Small intestine (tissue), 7 donors: ENCODE measurements around the gene ENAH. TPM values are rescaled to one million over a fixed set of nuclear protein-coding genes. Genes with fewer than 3 reads are reported as not detected.

ENCODE experiments used
- DNase-seq, 2 donors: peaks; one replicate each; pipeline versions ENCODE4 v3.0.0 to v3.0.0-alpha.2; 2013
- FAIRE-seq: peaks from 2 replicates; lab custom pipeline; 2012; peaks lifted over from hg19 to GRCh38; lab: Jason Lieb, UNC
- H3K27ac ChIP-seq, 3 donors: one replicate each; pipeline ENCODE4 v1.5.1; 2013; ENCODE audit warnings: low read length in 2 of 3, mild to moderate bottlenecking in 2 of 3, control low read depth in 1 of 3, inconsistent platforms in 1 of 3, low read depth in 1 of 3, moderate library complexity in 1 of 3
- H3K27me3 ChIP-seq, 3 donors: one replicate each; pipeline ENCODE4 v1.6.1; 2013; ENCODE audit warnings: low read length in 3 of 3, inconsistent platforms in 1 of 3; ENCODE audit not compliant: control insufficient read depth in 3 of 3, insufficient read depth in 3 of 3
- H3K36me3 ChIP-seq, 3 donors: one replicate each; pipeline ENCODE4 v1.6.1; 2013; ENCODE audit warnings: low read length in 3 of 3, inconsistent platforms in 1 of 3, low read depth in 1 of 3, mild to moderate bottlenecking in 1 of 3, moderate library complexity in 1 of 3; ENCODE audit not compliant: control insufficient read depth in 3 of 3, insufficient read depth in 2 of 3
- H3K4me1 ChIP-seq, 3 donors: one replicate each; pipeline ENCODE4 v1.6.1; 2013; ENCODE audit warnings: low read length in 2 of 3, inconsistent platforms in 1 of 3, low read depth in 1 of 3, mild to moderate bottlenecking in 1 of 3, moderate library complexity in 1 of 3; ENCODE audit not compliant: control insufficient read depth in 3 of 3, insufficient read depth in 2 of 3
- H3K4me3 ChIP-seq, 3 donors: one replicate each; pipeline ENCODE4 v1.5.1; 2013; ENCODE audit warnings: low read length in 3 of 3, control low read depth in 1 of 3, inconsistent platforms in 1 of 3, low read depth in 1 of 3, mild to moderate bottlenecking in 1 of 3, moderate library complexity in 1 of 3
- H3K9me3 ChIP-seq, 2 donors: one replicate each; pipeline ENCODE4 v1.6.1; 2013; ENCODE audit warnings: low read depth in 1 of 2, low read length in 1 of 2; ENCODE audit not compliant: control insufficient read depth in 2 of 2, insufficient read depth in 1 of 2
- WGBS, 3 donors: extraction: QIAGEN DNeasy Blood & Tissue Kit; methylation state at CpG; one replicate each; pipeline ENCODE4 v1.1.7; 2013; 5-methylcytosine and 5-hydroxymethylcytosine counted together
- polyA plus RNA-seq, 4 donors: library from polyadenylated mRNA; stranded (reverse) in 3 of 4; unstranded in 1 of 4; fragments of 200-250 nt in 3 of 4; fragments of 120-200 nt in 1 of 4; gene quantifications; one replicate each; pipeline versions ENCODE4 v1.2.1 to v1.2.3, GENCODE V29; 2013
- donor health status: healthy with polysubstance abuse.
- donor health status: control.
- donor health status: control.
- donor health status: Bipolar disorder and iron deficiency.
- donor health status: healthy.

ENAH gene
- polyA plus RNA-seq, 4 donors, result 4.5 to 26.0 (median 13.9) TPM

DNA sequence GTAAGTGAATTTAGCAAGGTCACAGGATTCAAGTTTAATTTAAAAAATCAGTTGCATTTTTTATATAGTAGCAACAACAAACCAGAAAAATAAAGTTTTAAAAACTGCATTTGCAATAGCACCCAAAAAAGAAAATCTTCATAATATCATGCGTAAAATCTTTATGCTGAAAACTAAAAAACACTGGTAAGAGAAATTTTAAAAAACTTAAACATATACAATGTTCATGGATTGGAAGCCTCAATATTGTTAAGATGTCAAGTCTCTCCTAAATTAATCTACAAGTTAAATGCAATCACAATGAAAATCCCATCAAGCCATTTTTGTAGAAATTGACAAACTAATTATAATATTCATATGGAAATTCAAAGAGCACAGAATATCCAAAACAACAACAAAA, 65.6 kb downstream of the ENAH start:
- FAIRE-seq, result no peak

DNA sequence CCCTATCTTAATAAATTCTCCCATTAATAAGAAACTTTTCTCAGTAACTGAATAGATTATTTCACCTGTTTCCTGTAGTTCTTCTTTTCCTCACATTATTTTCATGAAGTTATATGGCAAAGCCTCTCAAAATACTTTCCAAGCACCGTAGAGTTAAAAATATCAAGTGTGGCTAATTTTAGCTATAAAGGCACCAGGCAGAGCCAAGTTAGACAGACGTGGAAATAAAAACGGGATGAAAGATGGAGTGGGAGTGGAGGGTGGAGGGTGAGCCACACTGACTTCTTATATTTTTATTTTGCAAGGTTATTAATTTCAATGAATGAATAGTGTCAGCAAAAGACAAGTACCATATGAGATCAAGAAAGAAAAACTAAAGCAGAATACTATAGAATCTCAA, 71.7 kb downstream of the ENAH start:
- Histone ChIP-seq H3K4me1 (no peaks in the 10 kb centered on the region), H3K36me3 (peaks cover 0 to 3% (median 0%) of the 10 kb centered on the region in 3 donors), H3K27me3 (no peaks in the 10 kb centered on the region), H3K9me3 (no peaks in the 10 kb centered on the region), H3K27ac (no peak overlapping the region), H3K4me3 (no peak overlapping the region)
- DNase-seq (no peak), FAIRE-seq (no peak)
- 34 to 55% (median 46%) methylated on average over 3 of the region's 3 CpGs for WGBS, 3 donors

More for the DNA sequence above, 65.6 kb downstream of the ENAH start:
- 98 to 100% (median 99%) methylated on average over 1 of the region's 1 CpG for WGBS, 3 donors
- no peak for DNase-seq
- Histone ChIP-seq H3K27ac (no peak overlapping the region), H3K4me3 (no peak overlapping the region), H3K27me3 (no peaks in the 10 kb centered on the region), H3K4me1 (no peaks in the 10 kb centered on the region), H3K36me3 (peaks cover 0 to 5% (median 0%) of the 10 kb centered on the region in 3 donors), H3K9me3 (no peaks in the 10 kb centered on the region)

- FAIRE-seq (no peak), DNase-seq (no peak)
- Histone ChIP-seq H3K27me3 (no peaks in the 10 kb centered on the region), H3K27ac (no peak overlapping the region), H3K4me1 (no peaks in the 10 kb centered on the region), H3K9me3 (no peaks in the 10 kb centered on the region), H3K36me3 (no peaks in the 10 kb centered on the region), H3K4me3 (no peak overlapping the region)
- 72 to 82% (median 79%) methylated on average over 17 of the region's 17 CpGs for WGBS, 3 donors
Observed at GRCh38 chr1:225580238-225581099, 72.5 kb downstream of the ENAH start.

GRCh38 chr1:225578251-225578977, 74.5 kb downstream of the ENAH start:
- no peaks in the 10 kb centered on the region for H3K4me1 ChIP-seq
- H3K4me3 ChIP-seq, result no peak overlapping the region
- no peaks in the 10 kb centered on the region for H3K36me3 ChIP-seq
- H3K27me3 ChIP-seq, result no peaks in the 10 kb centered on the region
- no peaks in the 10 kb centered on the region for H3K9me3 ChIP-seq
- FAIRE-seq (no peak), DNase-seq (no peak)
- H3K27ac ChIP-seq, result no peak overlapping the region
- WGBS, 3 donors, result 65 to 68% (median 66%) methylated on average over 3 of the region's 3 CpGs

DNA sequence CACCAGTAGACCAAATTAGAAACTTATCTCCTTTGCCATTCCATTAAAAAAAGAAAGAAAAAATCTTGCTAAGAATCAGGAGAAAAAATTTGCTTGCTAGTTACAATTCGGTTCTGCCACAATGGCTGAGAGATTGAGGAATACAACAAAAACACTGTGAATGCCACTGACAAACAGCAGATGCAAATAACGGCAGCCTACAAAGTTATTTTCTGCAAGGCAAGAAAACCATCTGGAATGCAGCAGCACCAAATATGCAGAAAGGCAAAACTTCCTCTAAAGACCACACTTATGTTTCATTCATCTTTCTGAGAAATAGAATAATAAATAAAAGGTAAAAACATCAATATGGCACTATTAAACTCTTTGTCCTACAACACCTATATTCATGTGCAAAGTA, 75.7 kb downstream of the ENAH start:
- Histone ChIP-seq H3K27me3 (no peaks in the 10 kb centered on the region), H3K9me3 (no peaks in the 10 kb centered on the region), H3K27ac (no peak overlapping the region), H3K4me1 (no peaks in the 10 kb centered on the region), H3K4me3 (no peak overlapping the region), H3K36me3 (no peaks in the 10 kb centered on the region)
- DNase-seq, result no peak
- WGBS, 3 donors, result 64 to 82% (median 74%) methylated on average over 2 of the region's 2 CpGs
- no peak for FAIRE-seq

DNA sequence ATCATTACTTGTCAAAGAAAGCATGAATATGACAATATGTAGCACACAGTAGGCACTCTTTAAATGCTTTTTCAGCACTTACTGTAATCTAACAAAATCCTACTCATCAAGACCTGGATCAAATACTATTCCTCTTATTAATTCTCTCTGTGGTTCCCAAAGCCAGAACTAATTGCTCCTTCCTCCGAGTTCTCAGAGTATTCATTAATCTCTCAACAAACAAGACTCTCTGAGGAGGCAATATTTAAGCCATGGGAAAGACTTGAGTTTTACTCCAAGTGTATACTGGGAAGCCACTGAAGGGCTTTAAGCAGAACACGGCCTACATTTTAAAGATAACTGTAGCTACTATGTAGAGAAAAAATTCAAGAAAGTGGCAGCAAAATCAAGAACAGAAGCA, 79.7 kb downstream of the ENAH start:
- H3K4me3 ChIP-seq, result no peak overlapping the region
- H3K4me1 ChIP-seq, result no peaks in the 10 kb centered on the region
- H3K36me3 ChIP-seq, result peaks cover 0 to 4% (median 0%) of the 10 kb centered on the region in 3 donors
- H3K27me3 ChIP-seq, result no peaks in the 10 kb centered on the region
- H3K27ac ChIP-seq, result no peak overlapping the region
- no peaks in the 10 kb centered on the region for H3K9me3 ChIP-seq
- no peak for DNase-seq
- FAIRE-seq, result no peak
- WGBS, 3 donors, result 47 to 60% (median 56%) methylated on average over 2 of the region's 2 CpGs

GRCh38 chr1:225572422-225572821, 80.5 kb downstream of the ENAH start:
- Histone ChIP-seq H3K4me1 (no peaks in the 10 kb centered on the region), H3K9me3 (no peaks in the 10 kb centered on the region), H3K27ac (no peak overlapping the region), H3K36me3 (peaks cover 0 to 4% (median 0%) of the 10 kb centered on the region in 3 donors), H3K27me3 (no peaks in the 10 kb centered on the region), H3K4me3 (no peak overlapping the region)
- 89 to 93% (median 93%) methylated on average over 3 of the region's 3 CpGs for WGBS, 3 donors
- FAIRE-seq (no peak), DNase-seq (no peak)

DNA sequence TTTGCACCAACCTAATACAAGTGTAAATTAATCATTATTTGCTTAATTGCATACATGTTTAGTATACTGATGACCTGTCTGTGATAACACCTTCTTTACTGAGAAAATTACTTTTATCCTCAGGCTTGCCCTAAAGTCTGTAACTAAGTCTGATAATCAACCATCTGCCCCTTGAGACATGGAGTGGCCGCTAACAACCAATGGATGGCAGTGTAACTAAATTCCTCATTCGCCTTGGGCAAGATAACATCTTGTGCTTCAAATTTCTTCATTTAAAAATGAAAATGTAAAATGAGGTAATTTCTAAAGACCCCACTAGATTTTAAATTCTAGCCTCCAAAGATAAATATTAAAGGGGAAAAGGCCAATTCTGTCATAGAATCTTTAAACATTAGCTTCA, 85.1 kb downstream of the ENAH start:
- H3K9me3 ChIP-seq, result no peaks in the 10 kb centered on the region
- FAIRE-seq, result no peak
- no peaks in the 10 kb centered on the region for H3K4me1 ChIP-seq
- H3K27ac ChIP-seq, result no peak overlapping the region
- H3K27me3 ChIP-seq, result no peaks in the 10 kb centered on the region
- H3K4me3 ChIP-seq, result no peak overlapping the region
- peaks cover 0 to 10% (median 0%) of the 10 kb centered on the region in 3 donors for H3K36me3 ChIP-seq
- no peak for DNase-seq
- 81 to 83% (median 82%) methylated on average over 2 of the region's 2 CpGs for WGBS, 3 donors
